ENCODE results near the gene CNTNAP2.

The CNTNAP2 gene

DNA sequence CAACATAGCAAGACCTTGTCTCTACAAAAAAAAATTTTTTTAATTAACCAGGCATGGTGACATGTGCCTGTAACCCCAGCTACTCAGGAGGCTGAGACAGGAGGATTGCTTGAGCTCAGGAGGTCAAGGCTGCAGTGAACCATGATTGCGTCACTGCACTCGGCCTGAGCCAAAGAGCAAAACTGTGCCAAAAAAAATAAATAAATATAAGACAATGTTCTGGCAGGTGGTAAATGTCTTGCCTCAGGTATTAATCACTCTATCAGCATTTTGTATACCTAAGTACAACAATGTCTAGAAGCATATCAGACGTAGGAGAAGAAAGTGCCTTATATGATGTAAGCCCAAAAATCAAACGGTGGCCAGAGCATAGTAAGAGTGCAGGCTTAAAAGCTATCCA lies 2046.2 kb downstream of the CNTNAP2 start:
- Histone ChIP-seq H2AFZ (ENCODE audit: low read depth, low read length) (no peak overlapping the region), H3K9ac (ENCODE audit: low read depth, low read length) (no peak overlapping the region), H3K4me3 (ENCODE audit: low read depth in 1 of 2, low read length in 2 of 2) (no peak overlapping the region), H3K4me1 (ENCODE audit: insufficient read depth, low read length) (no peaks in the 10 kb centered on the region), H3K79me2 (ENCODE audit: insufficient read depth, low read length) (no peaks in the 10 kb centered on the region), H3K36me3 (ENCODE audit: insufficient read depth, low read length) (no peaks in the 10 kb centered on the region), H3K9me3 (ENCODE audit: insufficient read depth, low read length, severe bottlenecking) (no peaks in the 10 kb centered on the region), H3K27ac (ENCODE audit: low read length) (no peak overlapping the region), H3K27me3 (ENCODE audit: insufficient read depth, low read length, poor library complexity) (no peaks in the 10 kb centered on the region), H3K4me2 (ENCODE audit: insufficient read depth, low read length) (no peak overlapping the region), H4K20me1 (ENCODE audit: insufficient read depth, low read length) (no peaks in the 10 kb centered on the region)
- TF ChIP-seq, protein P1, sequence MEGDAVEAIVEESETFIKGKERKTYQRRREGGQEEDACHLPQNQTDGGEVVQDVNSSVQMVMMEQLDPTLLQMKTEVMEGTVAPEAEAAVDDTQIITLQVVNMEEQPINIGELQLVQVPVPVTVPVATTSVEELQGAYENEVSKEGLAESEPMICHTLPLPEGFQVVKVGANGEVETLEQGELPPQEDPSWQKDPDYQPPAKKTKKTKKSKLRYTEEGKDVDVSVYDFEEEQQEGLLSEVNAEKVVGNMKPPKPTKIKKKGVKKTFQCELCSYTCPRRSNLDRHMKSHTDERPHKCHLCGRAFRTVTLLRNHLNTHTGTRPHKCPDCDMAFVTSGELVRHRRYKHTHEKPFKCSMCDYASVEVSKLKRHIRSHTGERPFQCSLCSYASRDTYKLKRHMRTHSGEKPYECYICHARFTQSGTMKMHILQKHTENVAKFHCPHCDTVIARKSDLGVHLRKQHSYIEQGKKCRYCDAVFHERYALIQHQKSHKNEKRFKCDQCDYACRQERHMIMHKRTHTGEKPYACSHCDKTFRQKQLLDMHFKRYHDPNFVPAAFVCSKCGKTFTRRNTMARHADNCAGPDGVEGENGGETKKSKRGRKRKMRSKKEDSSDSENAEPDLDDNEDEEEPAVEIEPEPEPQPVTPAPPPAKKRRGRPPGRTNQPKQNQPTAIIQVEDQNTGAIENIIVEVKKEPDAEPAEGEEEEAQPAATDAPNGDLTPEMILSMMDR (IDR thresholded peaks at IDR 0.05; ENCODE audit: borderline replicate concordance, extremely low read depth, low read length, poor library complexity, severe bottlenecking), result no peak
- TF ChIP-seq EZH2 (IDR thresholded peaks at IDR 0.05; ENCODE audit: borderline replicate concordance, low read depth, low read length, severe bottlenecking), result no peak
- ATAC-seq (ENCODE audit: insufficient read depth, low read depth) (no peak), DNase-seq (no peak)

DNA sequence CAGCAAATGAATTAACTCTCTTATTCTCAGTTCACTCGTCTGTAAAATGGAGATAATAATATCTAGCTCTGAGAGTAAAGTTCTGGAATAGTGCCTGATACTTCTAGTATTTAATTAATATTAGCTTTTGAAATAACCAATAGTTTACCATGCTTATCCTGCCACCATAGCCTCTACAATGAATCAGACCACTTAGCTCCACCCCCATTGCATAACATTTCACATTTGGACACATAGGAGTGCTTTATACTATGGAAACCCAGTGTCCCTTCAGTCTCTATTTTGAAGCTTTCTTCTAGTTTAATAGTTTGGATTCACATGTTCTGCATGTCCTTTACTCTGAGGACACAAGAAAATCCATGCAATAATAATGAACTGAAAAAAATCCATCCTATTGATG lies 2046.6 kb downstream of the CNTNAP2 start:
- H3K9me3 ChIP-seq (ENCODE audit: insufficient read depth, low read length, severe bottlenecking), result no peaks in the 10 kb centered on the region
- H3K4me2 ChIP-seq (ENCODE audit: insufficient read depth, low read length), result no peak overlapping the region
- H3K9ac ChIP-seq (ENCODE audit: low read depth, low read length), result no peak overlapping the region
- TF ChIP-seq, protein P1 (IDR thresholded peaks at IDR 0.05; ENCODE audit: borderline replicate concordance, extremely low read depth, low read length, poor library complexity, severe bottlenecking), result no peak
- TF ChIP-seq EZH2 (IDR thresholded peaks at IDR 0.05; ENCODE audit: borderline replicate concordance, low read depth, low read length, severe bottlenecking), result no peak
- H2AFZ ChIP-seq (ENCODE audit: low read depth, low read length), result no peak overlapping the region
- no peak overlapping the region for H3K27ac ChIP-seq (ENCODE audit: low read length)
- H3K79me2 ChIP-seq (ENCODE audit: insufficient read depth, low read length), result no peaks in the 10 kb centered on the region
- no peaks in the 10 kb centered on the region for H4K20me1 ChIP-seq (ENCODE audit: insufficient read depth, low read length)
- ATAC-seq (ENCODE audit: insufficient read depth, low read depth) (no peak), DNase-seq (no peak)
- H3K4me3 ChIP-seq (ENCODE audit: low read depth in 1 of 2, low read length in 2 of 2), result no peak overlapping the region
- H3K36me3 ChIP-seq (ENCODE audit: insufficient read depth, low read length), result no peaks in the 10 kb centered on the region
- no peaks in the 10 kb centered on the region for H3K27me3 ChIP-seq (ENCODE audit: insufficient read depth, low read length, poor library complexity)
- no peaks in the 10 kb centered on the region for H3K4me1 ChIP-seq (ENCODE audit: insufficient read depth, low read length)

DNA sequence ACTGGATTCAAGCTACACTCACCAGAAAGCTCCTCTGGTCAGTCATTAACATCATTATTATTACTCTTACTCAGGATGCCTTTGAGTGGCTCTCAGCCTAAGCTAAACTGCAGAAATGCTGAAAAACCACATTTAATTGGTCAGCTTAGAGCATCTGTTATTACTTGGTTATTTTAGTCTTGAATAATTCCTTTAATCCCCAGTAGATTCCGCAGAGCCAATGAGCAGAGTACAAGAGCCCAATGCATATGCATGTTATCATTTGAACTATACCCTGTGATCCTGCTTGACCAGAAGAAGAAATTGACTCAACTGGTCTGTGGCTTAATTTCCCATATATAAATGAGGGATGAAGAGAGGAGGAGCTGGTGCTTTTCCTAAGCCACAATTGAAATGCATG lies 2056.3 kb downstream of the CNTNAP2 start:
- DNase-seq (no peak), ATAC-seq (ENCODE audit: insufficient read depth, low read depth) (no peak)
- Histone ChIP-seq H3K36me3 (ENCODE audit: insufficient read depth, low read length) (no peaks in the 10 kb centered on the region), H3K4me1 (ENCODE audit: insufficient read depth, low read length) (no peaks in the 10 kb centered on the region), H3K9me3 (ENCODE audit: insufficient read depth, low read length, severe bottlenecking) (no peaks in the 10 kb centered on the region), H3K4me3 (ENCODE audit: low read depth in 1 of 2, low read length in 2 of 2) (no peak overlapping the region), H3K79me2 (ENCODE audit: insufficient read depth, low read length) (no peaks in the 10 kb centered on the region), H2AFZ (ENCODE audit: low read depth, low read length) (no peak overlapping the region), H4K20me1 (ENCODE audit: insufficient read depth, low read length) (no peaks in the 10 kb centered on the region), H3K27me3 (ENCODE audit: insufficient read depth, low read length, poor library complexity) (no peaks in the 10 kb centered on the region), H3K9ac (ENCODE audit: low read depth, low read length) (no peak overlapping the region), H3K27ac (ENCODE audit: low read length) (no peak overlapping the region), H3K4me2 (ENCODE audit: insufficient read depth, low read length) (no peak overlapping the region)
- TF ChIP-seq EZH2 (IDR thresholded peaks at IDR 0.05; ENCODE audit: borderline replicate concordance, low read depth, low read length, severe bottlenecking), result no peak
- TF ChIP-seq, protein P1 (IDR thresholded peaks at IDR 0.05; ENCODE audit: borderline replicate concordance, extremely low read depth, low read length, poor library complexity, severe bottlenecking), result no peak

DNA sequence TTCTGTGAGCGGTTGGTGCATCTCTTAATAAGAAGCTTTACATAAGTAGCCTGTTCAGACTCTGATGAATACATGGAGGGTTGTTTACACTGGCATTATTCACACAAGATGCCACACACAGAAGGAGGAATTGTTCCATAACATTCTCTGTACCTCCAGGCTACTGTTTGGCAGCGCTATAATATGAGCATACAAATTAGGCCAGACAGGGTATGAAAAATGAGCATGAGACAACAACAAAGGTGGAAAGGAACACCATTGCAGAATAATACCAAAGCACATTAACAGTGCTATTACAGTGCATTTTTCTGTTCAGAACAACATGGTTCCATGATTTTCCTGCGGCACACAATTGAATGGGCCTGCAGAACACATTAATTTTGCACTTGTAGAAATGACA lies 2056.8 kb downstream of the CNTNAP2 start:
- H2AFZ ChIP-seq (ENCODE audit: low read depth, low read length), result no peak overlapping the region
- H4K20me1 ChIP-seq (ENCODE audit: insufficient read depth, low read length), result no peaks in the 10 kb centered on the region
- no peaks in the 10 kb centered on the region for H3K9me3 ChIP-seq (ENCODE audit: insufficient read depth, low read length, severe bottlenecking)
- ATAC-seq (ENCODE audit: insufficient read depth, low read depth), result no peak
- H3K4me3 ChIP-seq (ENCODE audit: low read depth in 1 of 2, low read length in 2 of 2), result no peak overlapping the region
- no peaks in the 10 kb centered on the region for H3K27me3 ChIP-seq (ENCODE audit: insufficient read depth, low read length, poor library complexity)
- no peak overlapping the region for H3K4me2 ChIP-seq (ENCODE audit: insufficient read depth, low read length)
- no peaks in the 10 kb centered on the region for H3K79me2 ChIP-seq (ENCODE audit: insufficient read depth, low read length)
- no peaks in the 10 kb centered on the region for H3K4me1 ChIP-seq (ENCODE audit: insufficient read depth, low read length)
- no peak for TF ChIP-seq EZH2 (IDR thresholded peaks at IDR 0.05; ENCODE audit: borderline replicate concordance, low read depth, low read length, severe bottlenecking)
- TF ChIP-seq, protein P1 (IDR thresholded peaks at IDR 0.05; ENCODE audit: borderline replicate concordance, extremely low read depth, low read length, poor library complexity, severe bottlenecking), result no peak
- no peak overlapping the region for H3K9ac ChIP-seq (ENCODE audit: low read depth, low read length)
- H3K27ac ChIP-seq (ENCODE audit: low read length), result no peak overlapping the region
- H3K36me3 ChIP-seq (ENCODE audit: insufficient read depth, low read length), result no peaks in the 10 kb centered on the region
- no peak for DNase-seq
